Spleen (tissue), 7 donors: ENCODE measurements around the gene GAB3.
A peak's percentile ranks its signal among the peaks of the same experiment; 100 is the strongest.

Experiments used
- POLR2A ChIP-seq, 3 donors: fragments of 450-650 bp; IDR thresholded peaks; one replicate each; pipeline ENCODE4 v1.5.1; 2017; ENCODE audit warnings: antibody characterized with exemption in 3 of 3, mild to moderate bottlenecking in 1 of 3
- TF ChIP-seq, protein P1 (sequence below), 11 experiments: fragments of 200-600 bp in 7 of 11; fragments of 450-650 bp in 4 of 11; sonication (generic) in 4 of 11; IDR thresholded peaks in 8 of 11; conservative IDR thresholded peaks in 3 of 11; 1 replicate in 7 of 11; 2 replicates in 4 of 11; pipeline versions ENCODE4 v1.4.0 to v1.8.0; 2016 to 2021; ENCODE audit warnings: antibody characterized with exemption in 11 of 11, inconsistent platforms in 4 of 11, mild to moderate bottlenecking in 1 of 11
- donor health status: DM: no; HTN: no; CAD: no; lungs with moderate emphysema.
- donor health status: DM: no; HTN: no; CAD: no.
- donor health status: DM: no; HTN: no; CAD: no.

DNA sequence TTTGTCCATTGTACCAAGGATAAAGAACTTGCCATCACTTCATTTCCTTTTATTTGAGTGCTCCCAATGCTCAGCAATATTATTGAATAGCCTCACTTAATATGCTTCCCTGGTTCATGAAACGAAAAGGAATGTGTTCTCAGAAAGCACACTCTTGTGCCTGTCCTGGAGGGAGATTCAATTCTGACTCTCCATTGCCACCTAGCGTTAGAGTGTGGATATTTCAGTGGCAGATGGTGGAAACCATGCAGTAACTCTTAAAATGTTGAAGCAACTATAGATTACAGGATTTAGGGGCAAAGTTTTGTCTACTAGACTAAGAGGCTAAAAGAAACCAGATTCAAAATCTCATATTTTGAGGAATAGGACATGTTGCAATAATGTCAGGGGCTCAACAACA is 36.0 kb downstream of the GAB3 start:
- no peak for TF ChIP-seq POLR2A (IDR thresholded peaks at IDR 0.05)
- TF ChIP-seq, protein P1, sequence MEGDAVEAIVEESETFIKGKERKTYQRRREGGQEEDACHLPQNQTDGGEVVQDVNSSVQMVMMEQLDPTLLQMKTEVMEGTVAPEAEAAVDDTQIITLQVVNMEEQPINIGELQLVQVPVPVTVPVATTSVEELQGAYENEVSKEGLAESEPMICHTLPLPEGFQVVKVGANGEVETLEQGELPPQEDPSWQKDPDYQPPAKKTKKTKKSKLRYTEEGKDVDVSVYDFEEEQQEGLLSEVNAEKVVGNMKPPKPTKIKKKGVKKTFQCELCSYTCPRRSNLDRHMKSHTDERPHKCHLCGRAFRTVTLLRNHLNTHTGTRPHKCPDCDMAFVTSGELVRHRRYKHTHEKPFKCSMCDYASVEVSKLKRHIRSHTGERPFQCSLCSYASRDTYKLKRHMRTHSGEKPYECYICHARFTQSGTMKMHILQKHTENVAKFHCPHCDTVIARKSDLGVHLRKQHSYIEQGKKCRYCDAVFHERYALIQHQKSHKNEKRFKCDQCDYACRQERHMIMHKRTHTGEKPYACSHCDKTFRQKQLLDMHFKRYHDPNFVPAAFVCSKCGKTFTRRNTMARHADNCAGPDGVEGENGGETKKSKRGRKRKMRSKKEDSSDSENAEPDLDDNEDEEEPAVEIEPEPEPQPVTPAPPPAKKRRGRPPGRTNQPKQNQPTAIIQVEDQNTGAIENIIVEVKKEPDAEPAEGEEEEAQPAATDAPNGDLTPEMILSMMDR (IDR thresholded peaks at IDR 0.05 in 8 of 11, conservative IDR thresholded peaks at IDR 0.05 in 3 of 11): peak; percentile 60 to 82 (median 78)
